ENCODE results near the gene NTN1. TPM values are rescaled to one million over a fixed set of nuclear protein-coding genes. Genes with fewer than 3 reads are reported as not detected.
"Not testable (repeated sequence)": the region's sequence is repeated elsewhere in the genome, so short reads cannot be mapped to it uniquely, and the experiment has no call there.

NTN1 gene
- total RNA-seq, 2 donors from 2014 or later: 68.8 to 79.0 TPM

DNA sequence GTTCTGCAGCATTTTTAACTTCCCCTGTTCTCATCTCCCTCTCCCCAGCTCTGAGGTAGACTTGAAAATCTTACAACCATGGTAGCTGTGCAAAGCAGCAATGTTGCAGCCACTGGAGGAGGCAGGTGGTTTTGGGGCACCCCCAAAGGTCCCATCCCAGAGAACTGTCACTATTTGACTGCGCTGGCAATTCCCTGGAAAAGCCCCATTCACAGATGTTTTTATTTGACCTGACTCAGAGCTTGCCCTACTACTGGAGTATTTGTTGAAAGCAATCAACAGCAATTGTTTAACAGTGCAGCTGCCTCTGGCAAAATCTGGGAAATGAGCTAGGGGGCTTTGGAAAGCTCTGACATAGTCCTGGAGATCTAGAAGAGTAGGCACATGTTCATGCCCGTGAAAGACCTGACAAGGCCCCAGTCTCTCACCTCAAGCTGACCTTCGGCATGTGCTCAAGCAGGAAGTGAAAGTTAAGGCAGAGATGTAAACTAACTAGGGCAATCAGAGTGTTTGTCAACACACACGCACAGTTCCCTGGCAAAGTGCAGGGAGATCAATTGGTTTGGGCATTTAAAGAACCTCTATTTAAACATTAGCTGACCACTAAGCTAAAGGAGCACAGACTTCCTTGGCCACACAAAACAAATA lies 36.1 kb upstream of the NTN1 start:
- H3K36me3 ChIP-seq: no peaks in the 10 kb centered on the region
- no peaks in the 10 kb centered on the region for H3K9me3 ChIP-seq
- no peak overlapping the region for H3K27ac ChIP-seq
- H3K27me3 ChIP-seq (replicated peaks; ENCODE audit: insufficient read depth): no peaks in the 10 kb centered on the region
- no peak overlapping the region for H3K4me3 ChIP-seq
- ATAC-seq (ENCODE audit: insufficient number of reproducible peaks, low FRiP score, low read depth): no peak
- TF ChIP-seq, protein P1, sequence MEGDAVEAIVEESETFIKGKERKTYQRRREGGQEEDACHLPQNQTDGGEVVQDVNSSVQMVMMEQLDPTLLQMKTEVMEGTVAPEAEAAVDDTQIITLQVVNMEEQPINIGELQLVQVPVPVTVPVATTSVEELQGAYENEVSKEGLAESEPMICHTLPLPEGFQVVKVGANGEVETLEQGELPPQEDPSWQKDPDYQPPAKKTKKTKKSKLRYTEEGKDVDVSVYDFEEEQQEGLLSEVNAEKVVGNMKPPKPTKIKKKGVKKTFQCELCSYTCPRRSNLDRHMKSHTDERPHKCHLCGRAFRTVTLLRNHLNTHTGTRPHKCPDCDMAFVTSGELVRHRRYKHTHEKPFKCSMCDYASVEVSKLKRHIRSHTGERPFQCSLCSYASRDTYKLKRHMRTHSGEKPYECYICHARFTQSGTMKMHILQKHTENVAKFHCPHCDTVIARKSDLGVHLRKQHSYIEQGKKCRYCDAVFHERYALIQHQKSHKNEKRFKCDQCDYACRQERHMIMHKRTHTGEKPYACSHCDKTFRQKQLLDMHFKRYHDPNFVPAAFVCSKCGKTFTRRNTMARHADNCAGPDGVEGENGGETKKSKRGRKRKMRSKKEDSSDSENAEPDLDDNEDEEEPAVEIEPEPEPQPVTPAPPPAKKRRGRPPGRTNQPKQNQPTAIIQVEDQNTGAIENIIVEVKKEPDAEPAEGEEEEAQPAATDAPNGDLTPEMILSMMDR (IDR thresholded peaks at IDR 0.05): no peak
- DNase-seq (ENCODE audit: low spot score): no peak
- peaks cover 0 to 3% of the 10 kb centered on the region in 2 donors for H3K4me1 ChIP-seq (ENCODE audit: control insufficient read depth in 1 of 2, low read depth in 2 of 2)

DNA sequence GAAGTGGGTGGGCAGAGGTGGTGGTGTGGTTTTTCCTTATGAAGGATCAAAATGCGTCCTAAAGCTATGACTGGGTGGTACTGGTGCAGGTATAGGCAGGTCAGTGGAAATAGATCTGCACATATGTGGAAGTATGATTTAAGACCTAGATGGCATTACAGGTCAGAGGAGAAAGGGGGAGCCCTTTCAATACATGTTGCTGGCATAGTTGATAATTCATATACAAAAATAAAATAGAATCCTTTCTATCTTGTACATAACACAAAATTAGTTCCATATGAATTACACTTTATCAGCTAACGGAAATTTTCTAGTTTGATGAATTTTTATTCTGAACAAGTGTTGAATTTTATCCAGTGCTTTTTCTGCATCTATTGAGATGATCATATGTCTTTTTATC lies 35.0 kb upstream of the NTN1 start:
- Histone ChIP-seq H3K4me1 (ENCODE audit: control insufficient read depth in 1 of 2, low read depth in 2 of 2) (no peaks in the 10 kb centered on the region), H3K27ac (no peak overlapping the region), H3K4me3 (no peak overlapping the region), H3K9me3 (no peaks in the 10 kb centered on the region), H3K36me3 (no peaks in the 10 kb centered on the region), H3K27me3 (replicated peaks; ENCODE audit: insufficient read depth) (no peaks in the 10 kb centered on the region)
- TF ChIP-seq, protein P1 (IDR thresholded peaks at IDR 0.05): no peak
- DNase-seq (ENCODE audit: low spot score) (no peak), ATAC-seq (ENCODE audit: insufficient number of reproducible peaks, low FRiP score, low read depth) (no peak)

DNA sequence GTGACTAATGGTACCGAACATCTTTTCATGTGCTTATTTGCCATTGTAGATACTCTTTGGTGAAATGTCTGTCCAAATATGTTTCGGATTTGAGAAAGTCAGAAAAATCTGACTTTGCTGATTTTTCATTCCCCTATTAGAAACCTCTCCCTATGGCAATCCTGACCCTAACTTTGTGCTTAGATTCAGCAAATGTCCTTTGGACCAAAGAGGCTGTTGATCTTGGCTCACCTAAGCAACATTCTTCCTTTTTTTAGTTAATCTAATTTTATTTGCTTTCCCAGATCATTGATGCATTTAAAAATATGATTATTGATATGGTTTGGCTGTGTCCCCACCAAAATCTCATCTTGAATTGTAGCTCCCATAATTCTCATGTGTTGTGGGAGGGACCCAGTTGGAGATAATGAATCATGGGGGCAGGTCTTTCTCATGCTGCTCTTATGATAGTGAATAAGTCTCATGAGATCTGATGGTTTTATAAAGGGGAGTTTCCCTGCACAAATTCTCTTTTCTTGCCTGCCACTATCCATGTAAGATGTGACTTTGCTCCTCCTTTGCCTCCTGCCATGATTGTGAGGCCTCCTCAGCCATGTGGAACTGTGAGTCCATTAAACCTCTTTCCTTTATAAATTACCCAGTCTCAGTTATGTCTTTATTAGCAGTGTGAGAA lies 32.9 kb upstream of the NTN1 start:
- not testable (repeated sequence) for H3K4me1 ChIP-seq (ENCODE audit: control insufficient read depth in 1 of 2, low read depth in 2 of 2); ATAC-seq (ENCODE audit: insufficient number of reproducible peaks, low FRiP score, low read depth); H3K4me3 ChIP-seq; DNase-seq (ENCODE audit: low spot score); H3K27me3 ChIP-seq (replicated peaks; ENCODE audit: insufficient read depth); H3K9me3 ChIP-seq; H3K27ac ChIP-seq; H3K36me3 ChIP-seq

DNA sequence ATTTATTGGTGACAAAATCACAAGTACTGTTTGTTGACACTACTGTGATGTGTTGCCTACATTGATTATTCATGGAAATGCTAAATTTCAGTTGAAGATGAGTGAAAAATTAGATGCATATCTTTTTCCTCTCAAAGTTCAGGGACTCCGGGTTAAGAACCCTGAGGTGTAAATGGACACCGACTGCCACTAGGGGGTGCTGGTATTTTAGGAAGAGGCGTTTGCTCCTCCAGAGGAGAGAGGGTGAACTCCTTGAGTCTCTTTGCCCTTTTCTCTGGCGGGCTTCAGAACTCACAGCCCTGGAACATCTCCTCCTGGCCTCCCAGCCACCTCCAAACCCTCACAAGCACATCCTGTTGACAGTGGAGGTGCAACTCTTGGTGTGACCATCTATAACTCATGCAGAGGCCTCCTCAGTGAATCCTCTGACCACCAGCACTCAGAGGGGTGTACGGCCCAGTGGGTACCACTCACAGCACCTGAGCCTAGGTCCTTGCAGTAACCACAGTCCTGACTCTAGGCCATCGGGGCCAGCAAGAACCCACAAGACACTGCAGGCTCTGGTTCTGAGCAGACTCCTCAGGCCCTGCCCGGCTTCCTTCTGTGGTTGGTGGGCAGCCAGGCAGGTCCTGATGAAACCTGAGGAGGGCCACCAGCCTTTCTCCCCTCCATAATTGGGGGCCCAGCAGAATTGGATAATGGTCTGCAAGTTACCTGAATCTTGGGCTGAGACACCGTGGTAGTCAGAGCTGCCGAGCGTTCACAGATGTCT lies 29.6 kb upstream of the NTN1 start:
- no peak for DNase-seq (ENCODE audit: low spot score)
- TF ChIP-seq, protein P1 (IDR thresholded peaks at IDR 0.05): peak; percentile 90
- no peaks in the 10 kb centered on the region for H3K27me3 ChIP-seq (replicated peaks; ENCODE audit: insufficient read depth)
- H3K9me3 ChIP-seq: no peaks in the 10 kb centered on the region
- H3K4me1 ChIP-seq (ENCODE audit: control insufficient read depth in 1 of 2, low read depth in 2 of 2): no peaks in the 10 kb centered on the region
- no peak overlapping the region for H3K27ac ChIP-seq
- no peaks in the 10 kb centered on the region for H3K36me3 ChIP-seq
- no peak overlapping the region for H3K4me3 ChIP-seq
- ATAC-seq (ENCODE audit: insufficient number of reproducible peaks, low FRiP score, low read depth): peak; percentile 51

DNA sequence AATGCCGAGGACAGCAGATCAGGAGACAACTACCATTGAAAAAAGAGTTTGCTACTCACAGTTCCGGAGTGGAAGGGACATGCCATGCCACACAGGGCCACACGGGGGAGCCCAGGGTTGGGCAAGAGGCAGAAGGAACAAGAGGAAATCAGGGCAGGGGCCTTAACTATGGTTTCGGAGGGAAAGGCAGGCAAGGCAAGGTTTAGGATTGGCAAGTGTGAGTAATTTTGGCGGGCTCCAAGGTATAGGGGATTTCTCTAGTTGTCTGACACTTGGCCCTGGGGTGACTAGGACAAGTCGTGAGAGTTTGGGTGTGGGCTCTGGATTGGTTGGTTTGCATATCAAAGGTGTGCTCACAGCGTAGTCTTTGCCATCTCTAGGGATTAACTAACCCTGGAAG lies 27.0 kb upstream of the NTN1 start:
- H3K27me3 ChIP-seq (replicated peaks; ENCODE audit: insufficient read depth): no peaks in the 10 kb centered on the region
- H3K4me1 ChIP-seq (ENCODE audit: control insufficient read depth in 1 of 2, low read depth in 2 of 2): no peaks in the 10 kb centered on the region
- TF ChIP-seq, protein P1 (IDR thresholded peaks at IDR 0.05): peak; percentile 58
- no peaks in the 10 kb centered on the region for H3K36me3 ChIP-seq
- H3K4me3 ChIP-seq: no peak overlapping the region
- ATAC-seq (ENCODE audit: insufficient number of reproducible peaks, low FRiP score, low read depth) (no peak), DNase-seq (ENCODE audit: low spot score) (no peak)
- no peaks in the 10 kb centered on the region for H3K9me3 ChIP-seq
- no peak overlapping the region for H3K27ac ChIP-seq
